GM06990 (cell line): Measurements from ENCODE around the gene OR2V1.

Source experiments
- DNase-seq: peaks from one replicate; pipeline ENCODE4 v3.0.0-alpha.2; 2011; ENCODE audit not compliant: insufficient read length; ENCODE audit errors: extremely low read depth
- H3K27me3 ChIP-seq: replicated peaks from 2 replicates; pipeline ENCODE4 v1.6.0; 2011; ENCODE audit warnings: low read length; ENCODE audit not compliant: control insufficient read depth, insufficient read depth
- H3K36me3 ChIP-seq: 2 replicates; pipeline ENCODE4 v1.5.1; 2011; ENCODE audit warnings: low read length; ENCODE audit not compliant: control insufficient read depth, insufficient read depth
- H3K4me3 ChIP-seq: replicated peaks from 2 replicates; pipeline ENCODE4 v1.5.1; 2011; ENCODE audit warnings: low read depth, mild to moderate bottlenecking, control low read depth, low read length
- TF ChIP-seq, protein P1 (sequence below): IDR thresholded peaks from 2 replicates; pipeline ENCODE4 v1.5.1; 2011; ENCODE audit warnings: low read length, control low read depth, mild to moderate bottlenecking, inconsistent platforms; ENCODE audit not compliant: insufficient read depth, poor library complexity, severe bottlenecking

Gene OR2V1

GRCh38 chr5:181160152-181160754 lies 29.3 kb upstream of the OR2V1 start:
- H3K4me3 ChIP-seq = peak overlapping the region; percentile 56
- H3K27me3 ChIP-seq = no peaks in the 10 kb centered on the region
- peak; percentile 66 for DNase-seq
- TF ChIP-seq, protein P1, sequence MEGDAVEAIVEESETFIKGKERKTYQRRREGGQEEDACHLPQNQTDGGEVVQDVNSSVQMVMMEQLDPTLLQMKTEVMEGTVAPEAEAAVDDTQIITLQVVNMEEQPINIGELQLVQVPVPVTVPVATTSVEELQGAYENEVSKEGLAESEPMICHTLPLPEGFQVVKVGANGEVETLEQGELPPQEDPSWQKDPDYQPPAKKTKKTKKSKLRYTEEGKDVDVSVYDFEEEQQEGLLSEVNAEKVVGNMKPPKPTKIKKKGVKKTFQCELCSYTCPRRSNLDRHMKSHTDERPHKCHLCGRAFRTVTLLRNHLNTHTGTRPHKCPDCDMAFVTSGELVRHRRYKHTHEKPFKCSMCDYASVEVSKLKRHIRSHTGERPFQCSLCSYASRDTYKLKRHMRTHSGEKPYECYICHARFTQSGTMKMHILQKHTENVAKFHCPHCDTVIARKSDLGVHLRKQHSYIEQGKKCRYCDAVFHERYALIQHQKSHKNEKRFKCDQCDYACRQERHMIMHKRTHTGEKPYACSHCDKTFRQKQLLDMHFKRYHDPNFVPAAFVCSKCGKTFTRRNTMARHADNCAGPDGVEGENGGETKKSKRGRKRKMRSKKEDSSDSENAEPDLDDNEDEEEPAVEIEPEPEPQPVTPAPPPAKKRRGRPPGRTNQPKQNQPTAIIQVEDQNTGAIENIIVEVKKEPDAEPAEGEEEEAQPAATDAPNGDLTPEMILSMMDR = no peak
- H3K36me3 ChIP-seq = no peaks in the 10 kb centered on the region

- no peaks in the 10 kb centered on the region for H3K27me3 ChIP-seq
- no peak overlapping the region; the same call in 1 of the 2 replicates for H3K4me3 ChIP-seq
- H3K36me3 ChIP-seq = no peaks in the 10 kb centered on the region
- DNase-seq = peak; percentile 77
- TF ChIP-seq, protein P1 = peak; percentile 88
Measured at GRCh38 chr5:181159286-181160151, 28.6 kb upstream of the OR2V1 start.

- DNase-seq = no peak
- no peak overlapping the region for H3K4me3 ChIP-seq
- H3K27me3 ChIP-seq = no peaks in the 10 kb centered on the region
- TF ChIP-seq, protein P1 = no peak
- H3K36me3 ChIP-seq = no peaks in the 10 kb centered on the region
Measured at GRCh38 chr5:181158869-181159268, 27.9 kb upstream of the OR2V1 start.

DNA sequence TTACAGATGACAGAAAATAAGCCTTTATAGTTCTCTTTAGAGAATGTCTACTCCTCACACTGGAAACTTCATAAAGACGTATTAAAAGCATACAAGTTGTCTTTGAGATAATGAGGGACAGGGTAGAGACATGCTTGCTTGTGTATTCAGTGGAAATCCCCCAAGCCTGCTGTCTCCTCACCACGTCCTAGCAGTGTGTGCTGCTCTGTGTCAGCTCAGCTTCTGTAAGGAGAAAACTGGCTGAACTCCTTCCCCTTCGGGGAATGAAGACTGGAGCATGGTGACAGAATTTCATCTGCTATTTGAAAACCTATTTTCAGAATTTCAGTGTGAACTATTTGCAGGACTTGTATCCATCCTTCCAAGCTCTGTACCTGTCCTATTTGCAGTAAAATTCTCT lies 25.8 kb upstream of the OR2V1 start:
- TF ChIP-seq, protein P1 = no peak
- H3K27me3 ChIP-seq = no peaks in the 10 kb centered on the region
- DNase-seq = no peak
- no peak overlapping the region for H3K4me3 ChIP-seq
- H3K36me3 ChIP-seq = no peaks in the 10 kb centered on the region

- Histone ChIP-seq H3K36me3 (no peaks in the 10 kb centered on the region), H3K27me3 (no peaks in the 10 kb centered on the region), H3K4me3 (no peak overlapping the region)
- TF ChIP-seq, protein P1 = no peak
- DNase-seq = no peak
Measured at GRCh38 chr5:181153814-181154213, 22.8 kb upstream of the OR2V1 start.
